A549 treated with Mapracorat at 1 μM for 4 hours (cell line): ENCODE measurements around the gene TGIF2. TPM values are rescaled to one million over a fixed set of nuclear protein-coding genes. Genes with fewer than 3 reads are reported as not detected.

Experiments
- total RNA-seq: library from RNA; stranded (reverse); fragments of 200-300 nt; extraction: Qiagen RNA extraction; gene quantifications from 5 replicates; pipeline ENCODE4 v1.2.3, GENCODE V29; 2022

Gene TGIF2
- 3.5 to 4.5 TPM (median 4.1 TPM) in 5 replicates for total RNA-seq

GRCh38 chr20:36573103-36573797 is at the start of gene TGIF2:
TSS of gene TGIF2 (plus strand) at chr20:36573597. CDS start at chr20:36578775, 5,178 bp downstream.

GRCh38 chr20:36541227-36541767 is 32.1 kb upstream of the TGIF2 start, which contains the start of gene MYL9:
TSS of gene MYL9 (plus strand) at chr20:36541519. CDS start at chr20:36544885, 3,366 bp downstream.

GRCh38 chr20:36605399-36606157 is 32.2 kb downstream of the TGIF2 start, which contains the start of gene RAB5IF:
TSS of gene RAB5IF (plus strand) at chr20:36605779. CDS start at chr20:36605952, 173 bp downstream.

Other genes starting within 250 kb of the TGIF2 start
- gene MYL9, start 32.1 kb upstream of the TGIF2 start, total RNA-seq, result 14.2 to 25.3 TPM (median 19.4 TPM) in 5 replicates
- gene RAB5IF, start 32.2 kb downstream of the TGIF2 start, total RNA-seq, result 196 to 289 TPM (median 260 TPM) in 5 replicates
- gene SLA2, start 72.6 kb downstream of the TGIF2 start, total RNA-seq, result 0.05 to 0.12 TPM (median 0.08 TPM) in 5 replicates
- 19.6 to 22.4 TPM (median 21.1 TPM) in 5 replicates for gene NDRG3, start 172.5 kb downstream of the TGIF2 start, total RNA-seq
- 21.0 to 27.3 TPM (median 23.4 TPM) in 5 replicates for gene DSN1, start 200.2 kb downstream of the TGIF2 start, total RNA-seq